ENCODE measurements around the gene CISTR.

- no peak for TF ChIP-seq CTCF (IDR thresholded peaks at IDR 0.05)
- no peak for TF ChIP-seq EP300 (IDR thresholded peaks at IDR 0.05)
- no peak for TF ChIP-seq POLR2A (IDR thresholded peaks at IDR 0.05)
- no peak for TF ChIP-seq POLR2AphosphoS5 (IDR thresholded peaks at IDR 0.05)
These were observed 37.8 kb downstream of the CISTR start for GRCh38 chr12:53714004-53714403.

Data from gastroesophageal sphincter (tissue), 3 donors.